Aorta (tissue), 5 donors: ENCODE results near the gene SRPK2. TPM values are rescaled to one million over a fixed set of nuclear protein-coding genes. Genes with fewer than 3 reads are reported as not detected.

Experiments
- ATAC-seq: fragments of 200-7000 bp; cut with Tn5 transposase; one replicate; pipeline ENCODE4 v1.9.1; 2022; ENCODE audit warnings: moderate library complexity; ENCODE audit not compliant: low FRiP score
- DNase-seq, 2 donors: peaks; one replicate each; pipeline ENCODE4 v3.0.0-alpha.2; 2020
- H3K27ac ChIP-seq, 2 donors: one replicate each; pipeline ENCODE4 v1.5.1; 2013; ENCODE audit warnings: low read length in 2 of 2, mild to moderate bottlenecking in 2 of 2, moderate library complexity in 2 of 2, control low read depth in 1 of 2, inconsistent platforms in 1 of 2, low read depth in 1 of 2
- H3K27me3 ChIP-seq, 2 donors: one replicate each; pipeline ENCODE4 v1.6.1; 2013; ENCODE audit warnings: control low read depth in 1 of 2, low read length in 1 of 2, mild to moderate bottlenecking in 1 of 2, moderate library complexity in 1 of 2; ENCODE audit not compliant: insufficient read depth in 2 of 2, control insufficient read depth in 1 of 2
- H3K36me3 ChIP-seq, 2 donors: one replicate each; pipeline ENCODE4 v1.6.1; 2013; ENCODE audit warnings: control low read depth in 1 of 2, low read length in 1 of 2, mild to moderate bottlenecking in 1 of 2; ENCODE audit not compliant: insufficient read depth in 2 of 2, control insufficient read depth in 1 of 2
- H3K4me1 ChIP-seq, 2 donors: one replicate each; pipeline ENCODE4 v1.6.1; 2013; ENCODE audit warnings: low read length in 2 of 2, control low read depth in 1 of 2, mild to moderate bottlenecking in 1 of 2, moderate library complexity in 1 of 2; ENCODE audit not compliant: insufficient read depth in 2 of 2, control insufficient read depth in 1 of 2
- H3K4me3 ChIP-seq, 2 donors: one replicate each; pipeline ENCODE4 v1.5.1; 2013; ENCODE audit warnings: low read length in 2 of 2, control low read depth in 1 of 2, mild to moderate bottlenecking in 1 of 2
- H3K9me3 ChIP-seq: one replicate; pipeline ENCODE4 v1.6.1; 2013; ENCODE audit warnings: mild to moderate bottlenecking, low read length; ENCODE audit not compliant: control insufficient read depth
- WGBS, 2 donors: extraction: QIAGEN DNeasy Blood & Tissue Kit; methylation state at CpG; one replicate each; pipeline ENCODE4 v1.1.7; 2013; 5-methylcytosine and 5-hydroxymethylcytosine counted together
- intact Hi-C, 2 donors: fragments of 100-400 bp; cut with DNase I; formaldehyde crosslinking; loops; one replicate each; pipeline versions ENCODE4 v1.14.2 to v1.15.0; 2022
- polyA plus RNA-seq, 2 donors: library from polyadenylated mRNA; stranded (reverse); fragments of 200-250 nt; gene quantifications; one replicate each; pipeline ENCODE4 v1.2.3, GENCODE V29; 2013
- total RNA-seq, 2 donors: library from RNA; stranded (reverse); fragmentation: NEBNext Ultra II Directional; extraction: Animal tissue kit (Norgen Biotek cat#: 25700); gene quantifications; one replicate each; pipeline ENCODE4 v1.2.1, GENCODE V29; 2021
- donor health status: healthy with polysubstance abuse.
- donor health status: Bipolar disorder and iron deficiency.
- donor health status: DM: no; HTN: no; CAD: no.
- donor health status: DM: no; HTN: no; CAD: no.
- donor health status: DM: yes; HTN: yes; CAD: no.

The SRPK2 gene
- total and polyA plus RNA-seq, 4 donors = 11.5 to 49.7 (median 28.7) TPM

GRCh38 chr7:105157278-105157677 is 231.4 kb downstream of the SRPK2 start:
- ATAC-seq (no peak), DNase-seq (no peak)
- no peak overlapping the region for H3K4me3 ChIP-seq
- H3K27ac ChIP-seq = no peak overlapping the region
- H3K27me3 ChIP-seq = no peaks in the 10 kb centered on the region
- no peaks in the 10 kb centered on the region for H3K4me1 ChIP-seq
- WGBS, 2 donors = 95 to 96% methylated on average over 3 of the region's 3 CpGs
- no peaks in the 10 kb centered on the region for H3K9me3 ChIP-seq
- H3K36me3 ChIP-seq = peaks cover 1 to 3% of the 10 kb centered on the region in 2 donors
- intact Hi-C loops = no loop called here

- Histone ChIP-seq H3K4me1 (no peaks in the 10 kb centered on the region), H3K36me3 (peaks cover 1 to 3% of the 10 kb centered on the region in 2 donors), H3K4me3 (no peak overlapping the region), H3K9me3 (no peaks in the 10 kb centered on the region), H3K27ac (no peak overlapping the region), H3K27me3 (no peaks in the 10 kb centered on the region)
- ATAC-seq = no peak
- intact Hi-C loops = no loop called here
- 81 to 82% methylated on average over 2 of the region's 2 CpGs for WGBS, 2 donors
- no peak for DNase-seq
These were observed 232.0 kb downstream of the SRPK2 start for GRCh38 chr7:105156731-105157130.

- peaks cover 1 to 3% of the 10 kb centered on the region in 2 donors for H3K36me3 ChIP-seq
- intact Hi-C loops = no loop called here
- no peak overlapping the region for H3K4me3 ChIP-seq
- ATAC-seq = no peak
- H3K27me3 ChIP-seq = no peaks in the 10 kb centered on the region
- no peaks in the 10 kb centered on the region for H3K9me3 ChIP-seq
- DNase-seq = no peak
- WGBS, 2 donors = 70 to 79% methylated on average over 2 of the region's 2 CpGs
- no peak overlapping the region for H3K27ac ChIP-seq
- no peaks in the 10 kb centered on the region for H3K4me1 ChIP-seq
These were observed 234.6 kb downstream of the SRPK2 start for GRCh38 chr7:105154084-105154483.

GRCh38 chr7:105153531-105153930 is 235.2 kb downstream of the SRPK2 start:
- H3K9me3 ChIP-seq = no peaks in the 10 kb centered on the region
- no peak overlapping the region for H3K27ac ChIP-seq
- no peaks in the 10 kb centered on the region for H3K4me1 ChIP-seq
- ATAC-seq (no peak), DNase-seq (no peak)
- H3K4me3 ChIP-seq = no peak overlapping the region
- H3K27me3 ChIP-seq = no peaks in the 10 kb centered on the region
- H3K36me3 ChIP-seq = peaks cover 1 to 3% of the 10 kb centered on the region in 2 donors
- intact Hi-C loops = no loop called here
- WGBS, 2 donors = 88 to 90% methylated on average over 6 of the region's 6 CpGs

- Histone ChIP-seq H3K36me3 (peaks cover 3% of the 10 kb centered on the region in 2 donors), H3K27ac (no peak overlapping the region), H3K4me1 (no peaks in the 10 kb centered on the region), H3K27me3 (no peaks in the 10 kb centered on the region), H3K9me3 (no peaks in the 10 kb centered on the region), H3K4me3 (no peak overlapping the region)
- WGBS, 2 donors = 93 to 97% methylated on average over 3 of the region's 3 CpGs
- intact Hi-C loops = no loop called here
- DNase-seq = no peak
- ATAC-seq = no peak
These were observed 237.6 kb downstream of the SRPK2 start for GRCh38 chr7:105151152-105151551.

GRCh38 chr7:105149827-105150226 is 238.9 kb downstream of the SRPK2 start:
- Histone ChIP-seq H3K4me3 (no peak overlapping the region), H3K27me3 (no peaks in the 10 kb centered on the region), H3K36me3 (peaks cover 0 to 2% of the 10 kb centered on the region in 2 donors), H3K9me3 (no peaks in the 10 kb centered on the region), H3K4me1 (no peaks in the 10 kb centered on the region), H3K27ac (no peak overlapping the region)
- intact Hi-C loops = loop anchor here in 1 of 2 donors (10.0 kb wide), 1 partner anchor 205 kb away; no protein-coding TSS in a partner anchor
- ATAC-seq = no peak
- 69 to 79% methylated on average over 3 of the region's 3 CpGs for WGBS, 2 donors
- no peak for DNase-seq

GRCh38 chr7:105141068-105141467 is 247.7 kb downstream of the SRPK2 start:
- no peak overlapping the region for H3K27ac ChIP-seq
- H3K4me3 ChIP-seq = no peak overlapping the region
- no peaks in the 10 kb centered on the region for H3K27me3 ChIP-seq
- DNase-seq = no peak
- H3K9me3 ChIP-seq = no peaks in the 10 kb centered on the region
- H3K36me3 ChIP-seq = peaks cover 2 to 3% of the 10 kb centered on the region in 2 donors
- H3K4me1 ChIP-seq = no peaks in the 10 kb centered on the region
- 71% methylated on average over 6 of the region's 6 CpGs for WGBS, 2 donors
- intact Hi-C loops = loop anchor here in 1 of 2 donors (10.0 kb wide), 1 partner anchor 214 kb away; no protein-coding TSS in a partner anchor
- no peak for ATAC-seq

- no peak for DNase-seq
- Histone ChIP-seq H3K27ac (no peak overlapping the region), H3K4me1 (no peaks in the 10 kb centered on the region), H3K36me3 (peaks cover 2 to 3% of the 10 kb centered on the region in 2 donors), H3K4me3 (no peak overlapping the region), H3K9me3 (no peaks in the 10 kb centered on the region), H3K27me3 (no peaks in the 10 kb centered on the region)
- ATAC-seq = no peak
- intact Hi-C loops = no loop called here
These were observed 249.3 kb downstream of the SRPK2 start for GRCh38 chr7:105139381-105139780.

GRCh38 chr7:105137898-105138297 is 250.8 kb downstream of the SRPK2 start:
- DNase-seq (no peak), ATAC-seq (no peak)
- H3K27ac ChIP-seq = no peak overlapping the region
- no peaks in the 10 kb centered on the region for H3K9me3 ChIP-seq
- no peak overlapping the region for H3K4me3 ChIP-seq
- intact Hi-C loops = no loop called here
- H3K27me3 ChIP-seq = no peaks in the 10 kb centered on the region
- H3K4me1 ChIP-seq = no peaks in the 10 kb centered on the region
- H3K36me3 ChIP-seq = peaks cover 0 to 2% of the 10 kb centered on the region in 2 donors
- 95 to 96% methylated on average over 4 of the region's 4 CpGs for WGBS, 2 donors
